ENCODE results near the gene GNGT2.
A peak's percentile ranks its signal among the peaks of the same experiment; 100 is the strongest.

GNGT2 gene

DNA sequence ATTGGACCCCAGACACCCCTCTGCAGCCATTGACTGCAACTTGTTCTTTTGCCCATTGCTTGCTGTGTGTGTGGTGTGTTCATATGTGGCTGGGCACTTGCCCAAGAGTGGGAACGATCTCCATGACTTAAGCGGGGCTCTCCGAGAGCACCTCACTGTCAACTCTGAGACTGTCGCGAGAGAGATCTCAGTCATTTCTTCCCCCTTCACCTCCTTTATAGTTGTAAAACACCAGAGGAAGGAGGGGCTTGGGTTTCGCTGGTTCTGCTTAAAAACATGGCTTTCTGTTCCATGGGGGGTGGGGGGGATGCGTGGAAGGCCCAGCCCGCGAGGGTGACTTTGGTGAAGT lies 12.8 kb upstream of the GNGT2 start:
- Mint-ChIP-seq H3K36me3 (ENCODE audit: low read depth) (peaks cover 31% of the 10 kb centered on the region), H3K27ac (peak overlapping the region; percentile 68), H3K4me3 (peak overlapping the region; percentile 72), H3K4me1 (ENCODE audit: low read depth) (peaks cover 39% of the 10 kb centered on the region), H3K9me3 (no peaks in the 10 kb centered on the region), H3K27me3 (peaks cover 20% of the 10 kb centered on the region)

DNA sequence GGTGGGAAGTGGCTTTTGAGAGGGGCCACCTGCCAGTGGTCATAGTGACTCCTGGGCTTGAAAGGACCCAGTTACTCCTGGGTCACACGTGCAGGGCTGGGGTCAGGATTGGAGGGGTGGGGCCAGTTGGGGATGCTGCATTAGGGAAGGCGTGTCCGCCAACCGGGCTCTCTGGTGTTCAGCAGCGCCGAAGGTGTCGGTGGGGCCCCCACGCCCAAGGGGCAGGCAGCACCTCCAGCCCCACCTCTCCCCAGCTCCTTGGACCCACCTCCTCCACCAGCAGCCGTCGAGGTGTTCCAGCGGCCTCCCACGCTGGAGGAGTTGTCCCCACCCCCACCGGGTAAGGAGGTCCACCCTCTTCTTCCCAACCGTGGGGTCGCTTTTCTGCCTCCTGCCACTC lies 9.6 kb upstream of the GNGT2 start:
- no peaks in the 10 kb centered on the region for H3K9me3 Mint-ChIP-seq
- peak overlapping the region; percentile 93 for H3K27ac Mint-ChIP-seq
- peaks cover 53% of the 10 kb centered on the region for H3K36me3 Mint-ChIP-seq (ENCODE audit: low read depth)
- H3K27me3 Mint-ChIP-seq = peaks cover 10% of the 10 kb centered on the region
- H3K4me1 Mint-ChIP-seq (ENCODE audit: low read depth) = peaks cover 68% of the 10 kb centered on the region
- H3K4me3 Mint-ChIP-seq = no peak overlapping the region

DNA sequence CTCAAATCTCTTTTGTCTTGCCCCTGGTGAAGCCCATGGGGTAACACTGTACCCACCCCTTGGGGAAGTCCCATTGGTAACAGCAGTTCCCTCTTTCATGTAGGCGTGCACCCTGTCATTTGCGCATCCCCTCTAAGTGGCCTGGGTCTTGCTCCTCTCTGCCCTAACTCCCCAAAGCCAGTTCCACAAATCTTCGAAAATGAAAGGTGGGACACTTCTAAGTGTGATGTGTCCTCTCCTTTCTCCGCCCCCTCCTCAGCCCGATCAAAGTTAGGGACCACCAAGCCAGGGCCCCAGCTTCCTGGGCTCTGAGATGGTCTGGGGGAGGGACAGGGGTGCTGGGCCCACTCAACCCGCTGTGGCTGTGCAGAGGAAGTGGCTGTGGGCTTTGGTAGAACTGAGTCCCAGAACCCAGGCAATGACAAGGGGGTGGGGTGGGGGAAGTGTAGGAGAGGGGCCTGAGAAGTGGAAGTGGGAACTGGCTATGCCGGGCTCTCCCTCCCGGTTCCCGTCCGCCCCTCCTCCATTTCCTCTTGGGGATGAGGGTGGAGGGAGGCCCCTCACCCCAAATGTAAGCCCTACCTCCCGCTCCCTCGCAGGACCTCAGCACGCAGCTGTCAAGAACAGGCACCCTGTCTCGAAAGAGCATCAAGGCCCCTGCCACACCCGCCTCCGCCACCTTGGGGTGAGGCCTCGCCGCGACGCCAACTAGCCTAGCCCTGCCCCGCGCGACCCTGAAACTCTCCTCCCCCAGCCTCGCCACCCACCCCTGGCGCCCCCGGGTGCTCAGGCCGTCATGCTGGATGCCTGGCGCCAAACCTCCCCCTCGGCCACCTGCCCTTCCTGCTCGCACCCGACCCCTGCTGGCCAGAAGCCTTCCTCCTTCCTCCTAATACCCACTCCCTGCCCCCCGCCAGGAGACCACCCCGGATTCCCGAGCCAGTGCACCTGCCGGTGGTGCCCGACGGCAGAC lies 8.9 kb upstream of the GNGT2 start:
- no peaks in the 10 kb centered on the region for H3K9me3 Mint-ChIP-seq
- peak overlapping the region; percentile 93 for H3K27ac Mint-ChIP-seq
- H3K27me3 Mint-ChIP-seq = peaks cover 7% of the 10 kb centered on the region
- H3K4me3 Mint-ChIP-seq = peak overlapping the region; percentile 78
- H3K36me3 Mint-ChIP-seq (ENCODE audit: low read depth) = peaks cover 59% of the 10 kb centered on the region
- H3K4me1 Mint-ChIP-seq (ENCODE audit: low read depth) = peaks cover 70% of the 10 kb centered on the region

DNA sequence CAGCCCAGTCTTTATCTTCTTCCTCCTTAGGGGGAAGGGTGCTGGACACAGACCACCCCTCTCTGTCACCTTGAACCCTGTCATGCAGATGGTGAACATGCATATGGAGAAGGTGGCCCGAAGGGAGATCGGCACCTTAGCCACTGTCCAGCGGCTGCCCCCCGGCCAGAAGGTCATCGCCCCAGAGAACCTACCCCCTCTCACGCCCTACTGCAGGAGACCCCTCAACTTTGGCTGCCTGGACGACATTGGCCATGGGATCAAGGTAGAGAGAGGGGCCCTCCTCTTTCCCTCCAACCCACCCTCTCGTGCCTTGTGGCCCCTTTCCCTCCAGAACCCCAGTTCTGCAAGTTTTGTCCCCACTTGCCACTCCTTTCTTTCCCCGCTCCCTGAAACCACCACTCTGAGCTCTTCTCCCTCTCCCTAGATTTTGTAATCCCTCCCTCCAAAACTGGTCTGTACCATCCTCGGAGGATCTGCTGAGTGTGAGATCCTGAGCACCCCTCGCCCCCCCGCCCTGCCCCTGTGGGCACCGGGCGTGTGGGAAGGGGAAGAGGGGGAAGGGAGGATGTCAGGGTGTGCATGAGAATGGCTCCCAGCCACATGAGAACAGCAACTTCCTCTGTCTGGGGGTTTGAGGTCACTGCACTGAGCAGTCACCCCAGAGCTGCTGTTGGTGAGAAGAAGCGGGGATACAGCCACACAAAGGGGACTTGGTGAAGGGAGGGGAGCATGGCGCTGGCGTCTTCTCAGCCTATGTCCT lies 7.5 kb upstream of the GNGT2 start:
- peak overlapping the region; percentile 78 for H3K4me3 Mint-ChIP-seq
- peaks cover 75% of the 10 kb centered on the region for H3K4me1 Mint-ChIP-seq (ENCODE audit: low read depth)
- H3K27me3 Mint-ChIP-seq = no peaks in the 10 kb centered on the region
- H3K36me3 Mint-ChIP-seq (ENCODE audit: low read depth) = peaks cover 62% of the 10 kb centered on the region
- H3K9me3 Mint-ChIP-seq = no peaks in the 10 kb centered on the region
- H3K27ac Mint-ChIP-seq = peak overlapping the region; percentile 98

DNA sequence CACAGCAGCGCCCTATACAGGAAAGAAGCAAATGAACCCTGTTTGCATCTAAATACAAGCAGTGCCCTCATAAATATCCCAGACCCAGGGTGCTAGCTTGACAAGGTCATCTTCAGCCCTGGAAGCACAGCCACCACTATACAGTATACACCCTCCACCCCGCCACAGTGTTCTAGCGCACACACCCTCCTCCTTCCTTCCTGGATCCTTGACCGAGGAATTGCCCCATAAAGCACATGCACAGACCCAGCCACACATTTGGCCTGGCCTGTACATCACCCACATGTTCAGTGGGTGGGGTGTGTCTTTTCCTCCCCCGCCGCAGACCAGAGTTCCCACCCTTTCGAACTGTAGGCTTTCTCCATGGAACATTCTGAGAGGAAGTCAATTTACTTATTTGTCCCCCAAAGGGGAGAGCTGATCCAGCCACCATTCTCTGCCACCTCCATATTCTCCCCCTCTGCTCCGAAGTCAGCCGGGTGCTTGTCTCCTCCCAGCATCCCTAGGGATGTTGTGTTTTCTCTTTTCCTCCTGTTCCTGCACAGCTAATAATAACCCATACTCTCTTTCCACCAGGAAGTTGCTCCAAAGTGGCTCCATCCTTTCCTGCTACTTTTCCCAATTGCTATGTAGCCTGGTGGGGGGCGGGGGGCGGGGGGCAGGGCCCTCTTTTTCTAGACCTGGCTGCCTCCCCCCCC lies 6.7 kb upstream of the GNGT2 start:
- H3K27me3 Mint-ChIP-seq = no peaks in the 10 kb centered on the region
- peak overlapping the region; percentile 57 for H3K4me3 Mint-ChIP-seq
- no peaks in the 10 kb centered on the region for H3K9me3 Mint-ChIP-seq
- peaks cover 61% of the 10 kb centered on the region for H3K36me3 Mint-ChIP-seq (ENCODE audit: low read depth)
- H3K27ac Mint-ChIP-seq = peak overlapping the region; percentile 56
- H3K4me1 Mint-ChIP-seq (ENCODE audit: low read depth) = peaks cover 79% of the 10 kb centered on the region

DNA sequence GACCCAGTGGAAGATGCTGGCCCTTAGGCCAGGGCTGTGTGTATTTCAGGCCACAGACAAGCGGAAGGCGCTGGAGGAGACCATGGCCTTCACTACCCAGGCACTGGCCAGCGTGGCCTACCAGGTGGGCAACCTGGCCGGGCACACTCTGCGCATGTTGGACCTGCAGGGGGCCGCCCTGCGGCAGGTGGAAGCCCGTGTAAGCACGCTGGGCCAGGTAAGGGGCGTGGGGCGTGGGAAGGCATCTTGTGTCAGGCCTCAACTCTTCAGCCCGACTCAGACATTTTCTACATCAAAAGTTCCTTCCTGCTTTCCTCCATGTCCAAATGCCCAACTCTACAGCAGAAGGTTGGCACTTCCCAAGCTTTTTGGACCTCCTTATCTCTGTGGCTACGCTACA lies 6.1 kb upstream of the GNGT2 start:
- Mint-ChIP-seq H3K27ac (peak overlapping the region; percentile 56), H3K4me1 (ENCODE audit: low read depth) (peaks cover 81% of the 10 kb centered on the region), H3K9me3 (no peaks in the 10 kb centered on the region), H3K4me3 (peak overlapping the region; percentile 67), H3K27me3 (no peaks in the 10 kb centered on the region), H3K36me3 (ENCODE audit: low read depth) (peaks cover 57% of the 10 kb centered on the region)

DNA sequence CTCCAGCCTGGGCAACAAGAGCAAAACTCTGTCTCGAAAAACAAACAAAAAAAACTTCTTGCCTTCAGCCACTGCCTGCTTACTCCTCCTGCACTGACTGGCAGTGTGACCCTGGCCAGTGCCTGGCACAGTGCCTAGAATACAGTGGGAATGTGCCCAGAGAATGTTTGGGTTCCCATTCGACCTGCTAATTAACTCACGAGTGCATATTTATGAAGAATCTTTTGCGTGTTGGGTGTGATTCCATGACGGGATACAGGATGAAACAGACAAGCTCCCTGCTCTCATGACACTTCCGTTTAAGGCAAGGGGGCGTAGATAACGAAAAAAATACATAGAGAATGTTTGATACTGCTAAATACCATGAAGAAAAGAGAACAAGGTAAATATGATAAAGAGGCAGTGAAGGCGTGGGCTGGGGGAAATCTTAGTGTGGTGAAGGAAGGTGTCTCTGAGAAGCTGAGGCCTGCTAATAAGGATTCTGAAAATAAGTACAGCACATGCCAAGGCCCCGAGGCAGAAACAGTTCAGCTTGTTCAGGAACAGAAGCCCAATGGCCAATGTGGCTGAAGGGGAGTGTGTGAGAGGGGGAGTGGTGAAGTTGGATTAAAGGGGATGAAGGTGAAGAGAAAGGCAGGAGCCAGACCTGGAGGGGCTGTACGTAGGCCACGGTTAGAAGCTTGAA lies 4.4 kb upstream of the GNGT2 start:
- peaks cover 91% of the 10 kb centered on the region for H3K4me1 Mint-ChIP-seq (ENCODE audit: low read depth)
- H3K9me3 Mint-ChIP-seq = no peaks in the 10 kb centered on the region
- no peaks in the 10 kb centered on the region for H3K27me3 Mint-ChIP-seq
- peak overlapping the region; percentile 80 for H3K4me3 Mint-ChIP-seq
- peaks cover 52% of the 10 kb centered on the region for H3K36me3 Mint-ChIP-seq (ENCODE audit: low read depth)
- H3K27ac Mint-ChIP-seq = peak overlapping the region; percentile 95

DNA sequence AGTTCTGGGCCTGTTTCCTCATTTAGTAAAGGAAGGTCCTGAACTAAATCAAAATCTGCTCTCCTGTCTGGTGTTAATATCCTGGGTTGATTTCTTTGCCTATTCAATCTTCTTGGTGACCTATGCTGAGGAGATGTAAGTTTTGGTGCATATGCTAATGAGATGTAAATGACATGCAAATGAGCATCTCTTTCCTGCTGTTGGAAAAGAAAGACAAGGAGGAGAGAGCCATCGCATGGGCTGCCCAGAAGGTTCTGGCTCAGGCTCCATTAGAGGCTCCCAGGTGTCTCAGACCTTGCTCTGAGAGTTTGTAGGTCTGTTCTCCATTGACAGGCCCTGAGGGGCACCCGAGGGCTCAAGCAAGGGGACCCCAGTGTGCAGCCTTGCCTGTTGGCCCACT lies 3.5 kb upstream of the GNGT2 start:
- Mint-ChIP-seq H3K4me3 (peak overlapping the region; percentile 53), H3K9me3 (no peaks in the 10 kb centered on the region), H3K36me3 (ENCODE audit: low read depth) (peaks cover 49% of the 10 kb centered on the region), H3K27me3 (no peaks in the 10 kb centered on the region), H3K4me1 (ENCODE audit: low read depth) (peaks cover 91% of the 10 kb centered on the region), H3K27ac (peak overlapping the region; percentile 95)

DNA sequence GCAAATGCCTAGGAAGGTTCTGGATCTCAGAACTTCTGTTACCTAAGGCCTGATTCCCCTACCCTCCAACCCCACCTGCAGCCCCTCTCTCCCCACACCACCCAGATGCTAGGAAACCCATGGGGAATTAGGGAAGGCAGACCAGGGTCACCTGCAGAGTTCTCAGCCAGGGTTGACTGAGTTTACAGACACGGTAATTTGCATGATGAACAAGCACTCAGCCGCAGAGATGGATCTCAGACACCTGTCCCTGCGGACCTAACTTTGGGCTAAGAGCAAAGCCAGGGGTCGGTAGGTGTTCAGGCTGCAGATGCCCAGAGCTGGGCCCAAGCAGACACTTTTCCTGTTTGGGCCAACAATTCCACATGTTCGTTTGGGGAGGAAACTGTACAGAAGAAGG lies 3.0 kb upstream of the GNGT2 start:
- peak overlapping the region; percentile 37 for H3K27ac Mint-ChIP-seq

DNA sequence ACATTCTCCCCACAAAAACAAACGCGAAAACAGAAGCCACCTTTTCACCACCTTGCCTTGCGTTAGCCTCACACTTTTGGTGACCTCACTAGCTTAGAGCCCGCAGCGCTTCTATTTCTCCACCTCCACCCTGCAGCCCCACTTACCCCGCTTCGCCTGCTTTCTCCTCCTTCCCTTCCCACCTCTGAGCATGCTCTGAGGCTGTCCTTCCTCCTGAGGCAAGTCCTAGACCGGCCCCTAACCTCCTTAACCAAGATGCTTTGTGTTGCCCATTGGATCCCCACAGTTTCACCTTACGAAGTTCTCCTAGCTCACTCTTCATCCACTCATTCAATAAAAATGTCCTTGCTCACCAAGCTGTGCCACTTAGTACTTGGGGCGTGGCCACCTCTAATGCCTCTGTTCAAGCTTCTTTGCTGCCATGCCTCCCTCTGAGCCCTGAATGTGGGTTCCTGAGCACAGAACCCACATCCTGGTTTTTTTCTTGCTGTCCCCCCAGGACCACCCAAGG lies 1.3 kb downstream of the GNGT2 start:
- Mint-ChIP-seq H3K4me3 (peak overlapping the region; percentile 81), H3K27me3 (no peaks in the 10 kb centered on the region), H3K4me1 (ENCODE audit: low read depth) (peaks cover 54% of the 10 kb centered on the region), H3K27ac (peak overlapping the region; percentile 94), H3K36me3 (ENCODE audit: low read depth) (peaks cover 19% of the 10 kb centered on the region), H3K9me3 (no peaks in the 10 kb centered on the region)

More for the DNA sequence above, 3.0 kb upstream of the GNGT2 start:
- Mint-ChIP-seq H3K9me3 (no peaks in the 10 kb centered on the region), H3K27me3 (no peaks in the 10 kb centered on the region), H3K4me1 (ENCODE audit: low read depth) (peaks cover 90% of the 10 kb centered on the region), H3K4me3 (peak overlapping the region; percentile 81), H3K36me3 (ENCODE audit: low read depth) (peaks cover 47% of the 10 kb centered on the region)

DNA sequence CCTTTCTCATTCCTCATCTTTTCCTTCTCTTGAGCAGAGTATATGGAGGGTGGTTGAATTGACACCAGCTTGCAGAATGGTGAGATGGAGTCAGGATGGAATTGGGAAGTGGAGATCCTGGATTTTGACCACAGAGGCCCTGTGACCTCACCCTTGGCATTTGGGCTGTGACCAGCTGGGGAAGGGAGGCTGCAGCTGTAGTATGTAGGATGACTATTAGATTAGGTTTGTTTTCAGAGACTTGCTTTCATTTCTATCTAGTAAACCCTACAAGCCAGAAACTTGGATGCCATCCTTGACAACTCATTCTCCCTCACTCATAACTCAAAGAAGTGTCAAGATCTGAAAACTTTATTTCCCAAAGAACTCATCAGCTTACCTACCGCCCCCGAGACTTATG lies 5.9 kb downstream of the GNGT2 start:
- peaks cover 14% of the 10 kb centered on the region for H3K4me1 Mint-ChIP-seq (ENCODE audit: low read depth)
- no peaks in the 10 kb centered on the region for H3K9me3 Mint-ChIP-seq
- no peak overlapping the region for H3K27ac Mint-ChIP-seq
- no peaks in the 10 kb centered on the region for H3K27me3 Mint-ChIP-seq
- no peak overlapping the region for H3K4me3 Mint-ChIP-seq
- peaks cover 4% of the 10 kb centered on the region for H3K36me3 Mint-ChIP-seq (ENCODE audit: low read depth)

DNA sequence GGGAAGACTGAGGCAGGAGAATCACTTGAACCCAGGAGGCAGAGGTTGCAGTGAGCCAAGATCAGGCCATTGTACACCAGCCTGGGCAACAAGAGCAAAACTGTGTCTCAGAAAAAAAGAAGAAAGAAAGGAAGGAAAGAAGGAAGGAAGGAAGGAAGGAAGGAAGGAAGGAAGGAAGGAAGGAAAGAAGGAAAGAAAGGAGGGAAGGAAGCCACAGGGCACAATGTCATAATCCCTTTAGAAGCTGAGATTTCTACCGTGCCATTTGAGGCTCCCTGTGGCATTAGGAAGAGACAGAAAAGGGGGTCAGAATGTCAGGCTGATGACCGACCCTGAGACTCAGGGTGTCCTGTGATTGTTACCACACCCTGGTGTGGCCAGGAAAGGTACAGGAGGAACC lies 6.6 kb downstream of the GNGT2 start:
- Mint-ChIP-seq H3K36me3 (ENCODE audit: low read depth) (peaks cover 4% of the 10 kb centered on the region), H3K4me3 (no peak overlapping the region), H3K27me3 (no peaks in the 10 kb centered on the region), H3K4me1 (ENCODE audit: low read depth) (peaks cover 7% of the 10 kb centered on the region), H3K9me3 (no peaks in the 10 kb centered on the region), H3K27ac (no peak overlapping the region)

DNA sequence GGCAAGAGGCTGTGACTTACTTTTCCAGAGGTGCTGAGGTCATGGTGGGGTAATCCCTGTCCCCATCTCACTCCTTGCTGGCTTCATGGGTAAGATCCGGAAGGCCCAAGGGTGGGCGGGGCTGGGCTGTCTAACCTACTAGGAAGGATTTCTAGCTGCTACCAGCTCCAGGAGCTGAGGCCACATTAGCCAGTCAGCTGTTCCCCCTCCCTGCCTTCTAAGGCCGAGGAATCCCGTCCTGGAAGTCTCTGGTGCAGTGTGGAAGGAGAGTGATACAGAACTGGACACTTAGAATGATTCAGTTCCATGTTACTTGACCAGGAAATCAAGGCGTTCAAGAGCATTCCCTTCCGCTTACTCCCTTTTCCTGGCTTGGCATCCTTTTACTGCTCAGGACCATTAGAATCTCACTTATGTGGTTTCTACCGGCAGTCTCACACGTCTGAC lies 8.9 kb downstream of the GNGT2 start:
- no peak overlapping the region for H3K4me3 Mint-ChIP-seq
- H3K27ac Mint-ChIP-seq = no peak overlapping the region
- peaks cover 1% of the 10 kb centered on the region for H3K4me1 Mint-ChIP-seq (ENCODE audit: low read depth)
- no peaks in the 10 kb centered on the region for H3K27me3 Mint-ChIP-seq
- H3K9me3 Mint-ChIP-seq = no peaks in the 10 kb centered on the region
- H3K36me3 Mint-ChIP-seq (ENCODE audit: low read depth) = peaks cover 4% of the 10 kb centered on the region

DNA sequence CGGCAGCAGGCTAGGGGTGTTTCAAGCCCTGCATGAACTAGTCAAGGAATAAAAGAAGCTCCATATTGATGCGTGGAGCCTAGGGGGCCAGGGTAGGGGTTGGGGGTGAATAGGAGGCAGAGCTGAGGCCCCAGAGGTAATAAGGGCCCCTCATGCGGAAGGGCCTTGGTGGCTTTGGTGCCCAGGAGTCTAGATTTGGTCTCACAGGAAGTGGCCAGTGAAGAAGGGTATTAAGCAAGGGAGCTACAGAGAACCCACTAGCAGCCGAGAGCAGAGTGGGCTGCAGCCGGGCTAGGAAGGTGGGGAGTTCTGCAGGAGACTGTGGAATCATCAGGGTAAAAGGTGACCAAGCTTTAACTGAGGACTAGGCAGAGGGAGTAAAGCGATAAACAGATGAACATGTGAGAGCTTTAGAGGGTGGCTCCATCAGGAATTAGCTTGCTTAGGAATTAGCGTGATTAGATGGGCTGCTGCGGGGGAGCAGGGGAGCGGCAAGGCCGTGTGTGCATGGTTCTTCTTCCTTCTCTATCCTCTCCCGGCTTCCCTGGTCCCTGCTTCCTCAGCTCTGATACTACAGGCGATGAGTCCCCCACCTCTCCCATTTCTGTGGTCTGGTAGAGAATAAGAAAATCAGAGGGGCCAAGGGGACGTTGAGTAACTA lies 9.8 kb downstream of the GNGT2 start:
- Mint-ChIP-seq H3K4me3 (no peak overlapping the region), H3K9me3 (no peaks in the 10 kb centered on the region), H3K27ac (no peak overlapping the region), H3K4me1 (ENCODE audit: low read depth) (peaks cover 10% of the 10 kb centered on the region), H3K36me3 (ENCODE audit: low read depth) (no peaks in the 10 kb centered on the region), H3K27me3 (no peaks in the 10 kb centered on the region)

Measured in stimulated activated naive CD8-positive, alpha-beta T cell treated with anti-CD3 and anti-CD28 coated beads, Interleukin-15, Interleukin-2, amounts not matched to agents 100 ng/mL and 50 ng/mL, for 24 hours (primary cell).